GM19043 (cell line): ENCODE measurements around the gene PPP4R1.
"Not testable (repeated sequence)": the region's sequence is repeated elsewhere in the genome, so short reads cannot be mapped to it uniquely, and the experiment has no call there.

Source experiments
- ATAC-seq: cut with Tn5 transposase; IDR thresholded peaks from one replicate; pipeline ENCODE4 v1.9.1; 2021; ENCODE audit warnings: low read depth; ENCODE audit not compliant: unreplicated experiment

PPP4R1 gene, protein sequence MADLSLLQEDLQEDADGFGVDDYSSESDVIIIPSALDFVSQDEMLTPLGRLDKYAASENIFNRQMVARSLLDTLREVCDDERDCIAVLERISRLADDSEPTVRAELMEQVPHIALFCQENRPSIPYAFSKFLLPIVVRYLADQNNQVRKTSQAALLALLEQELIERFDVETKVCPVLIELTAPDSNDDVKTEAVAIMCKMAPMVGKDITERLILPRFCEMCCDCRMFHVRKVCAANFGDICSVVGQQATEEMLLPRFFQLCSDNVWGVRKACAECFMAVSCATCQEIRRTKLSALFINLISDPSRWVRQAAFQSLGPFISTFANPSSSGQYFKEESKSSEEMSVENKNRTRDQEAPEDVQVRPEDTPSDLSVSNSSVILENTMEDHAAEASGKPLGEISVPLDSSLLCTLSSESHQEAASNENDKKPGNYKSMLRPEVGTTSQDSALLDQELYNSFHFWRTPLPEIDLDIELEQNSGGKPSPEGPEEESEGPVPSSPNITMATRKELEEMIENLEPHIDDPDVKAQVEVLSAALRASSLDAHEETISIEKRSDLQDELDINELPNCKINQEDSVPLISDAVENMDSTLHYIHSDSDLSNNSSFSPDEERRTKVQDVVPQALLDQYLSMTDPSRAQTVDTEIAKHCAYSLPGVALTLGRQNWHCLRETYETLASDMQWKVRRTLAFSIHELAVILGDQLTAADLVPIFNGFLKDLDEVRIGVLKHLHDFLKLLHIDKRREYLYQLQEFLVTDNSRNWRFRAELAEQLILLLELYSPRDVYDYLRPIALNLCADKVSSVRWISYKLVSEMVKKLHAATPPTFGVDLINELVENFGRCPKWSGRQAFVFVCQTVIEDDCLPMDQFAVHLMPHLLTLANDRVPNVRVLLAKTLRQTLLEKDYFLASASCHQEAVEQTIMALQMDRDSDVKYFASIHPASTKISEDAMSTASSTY

DNA sequence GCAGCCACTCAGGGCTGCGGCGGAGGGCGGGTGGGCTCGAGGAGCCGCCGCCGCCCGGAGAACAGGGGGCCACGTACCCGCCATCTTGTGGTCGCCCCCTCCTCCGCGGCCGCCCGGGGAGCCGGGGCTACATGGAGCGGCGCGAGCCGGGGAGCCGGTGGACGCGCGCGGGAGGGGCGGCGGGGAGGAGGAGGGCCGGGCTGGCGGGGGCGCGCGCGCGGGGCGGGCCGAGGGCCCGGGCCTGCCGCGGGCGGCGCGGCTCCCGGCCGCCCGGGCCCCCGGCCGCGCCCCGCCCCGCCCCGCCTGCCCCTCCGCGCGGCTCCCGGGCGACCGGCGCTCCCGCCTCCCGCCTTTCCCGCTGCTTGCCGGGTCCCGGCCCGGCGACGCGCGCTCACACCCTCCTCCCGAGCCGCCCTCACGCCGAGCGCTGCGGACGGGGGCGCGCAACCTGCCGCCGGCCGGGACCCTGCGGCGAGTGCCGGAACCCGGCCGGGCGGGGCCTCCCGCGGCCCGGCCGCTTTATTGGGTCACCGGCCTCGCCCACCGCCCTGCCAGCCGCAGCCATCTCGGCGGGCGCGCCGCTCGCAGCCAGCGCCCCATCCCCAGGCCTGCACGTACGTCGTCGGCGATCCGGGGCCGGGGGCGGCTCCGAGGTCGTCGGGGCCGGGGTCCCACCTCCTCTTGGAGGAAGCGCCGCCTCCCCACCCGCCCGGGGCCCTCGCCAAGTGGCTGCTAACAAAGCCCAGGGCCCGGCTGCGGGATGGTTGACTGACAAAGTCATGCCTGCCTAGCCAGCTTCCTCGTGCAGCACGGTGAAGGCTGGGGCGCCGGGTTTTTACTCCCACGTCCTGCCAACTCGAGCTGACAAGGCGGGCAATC is at the start of gene PPP4R1:
PPP4R1 (minus strand) TSS at position 159 of the 879 bp plus-strand sequence; CDS start at position 84, 75 bp downstream.
- ATAC-seq, result peak; percentile 45

DNA sequence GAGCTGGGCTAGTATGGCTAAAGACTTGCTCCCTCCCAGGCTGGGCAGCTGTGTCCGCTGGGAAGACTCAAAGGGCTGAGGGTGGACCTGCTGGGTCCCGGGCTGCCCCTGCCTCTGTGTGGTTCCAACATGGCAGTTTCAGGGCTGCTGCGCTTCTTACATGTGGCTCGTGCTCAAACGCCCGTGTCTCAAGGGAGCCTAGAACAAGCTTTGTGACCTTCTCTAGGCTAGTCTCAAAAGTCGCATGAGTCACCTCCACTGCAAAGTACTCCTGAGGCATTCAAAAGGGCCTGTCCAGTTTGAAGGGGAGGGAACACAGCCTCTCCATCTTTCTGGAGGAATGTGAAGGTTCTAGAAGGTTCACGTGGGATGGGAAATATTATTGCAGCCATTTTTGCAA is 49.0 kb upstream of the PPP4R1 start:
- no peak for ATAC-seq

DNA sequence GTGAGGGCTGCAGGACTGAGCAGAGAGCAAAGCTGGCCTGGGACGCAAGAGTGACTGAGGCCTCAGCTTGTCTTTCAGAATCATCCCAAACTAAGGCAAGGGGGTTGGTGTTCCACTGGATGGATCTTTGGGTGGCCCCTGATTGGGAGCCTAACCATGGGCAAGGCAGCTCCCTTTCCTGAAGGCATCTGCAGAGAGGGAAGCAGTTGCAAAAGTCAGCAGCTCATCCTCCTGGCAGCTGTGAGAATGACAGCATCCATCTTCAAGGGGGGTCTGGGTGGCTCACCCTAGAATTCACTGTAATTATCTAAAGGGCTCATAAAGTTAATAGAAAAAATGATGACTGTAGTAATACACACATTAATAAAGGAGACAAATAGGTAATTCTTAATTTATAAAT is 47.2 kb upstream of the PPP4R1 start:
- no peak for ATAC-seq

DNA sequence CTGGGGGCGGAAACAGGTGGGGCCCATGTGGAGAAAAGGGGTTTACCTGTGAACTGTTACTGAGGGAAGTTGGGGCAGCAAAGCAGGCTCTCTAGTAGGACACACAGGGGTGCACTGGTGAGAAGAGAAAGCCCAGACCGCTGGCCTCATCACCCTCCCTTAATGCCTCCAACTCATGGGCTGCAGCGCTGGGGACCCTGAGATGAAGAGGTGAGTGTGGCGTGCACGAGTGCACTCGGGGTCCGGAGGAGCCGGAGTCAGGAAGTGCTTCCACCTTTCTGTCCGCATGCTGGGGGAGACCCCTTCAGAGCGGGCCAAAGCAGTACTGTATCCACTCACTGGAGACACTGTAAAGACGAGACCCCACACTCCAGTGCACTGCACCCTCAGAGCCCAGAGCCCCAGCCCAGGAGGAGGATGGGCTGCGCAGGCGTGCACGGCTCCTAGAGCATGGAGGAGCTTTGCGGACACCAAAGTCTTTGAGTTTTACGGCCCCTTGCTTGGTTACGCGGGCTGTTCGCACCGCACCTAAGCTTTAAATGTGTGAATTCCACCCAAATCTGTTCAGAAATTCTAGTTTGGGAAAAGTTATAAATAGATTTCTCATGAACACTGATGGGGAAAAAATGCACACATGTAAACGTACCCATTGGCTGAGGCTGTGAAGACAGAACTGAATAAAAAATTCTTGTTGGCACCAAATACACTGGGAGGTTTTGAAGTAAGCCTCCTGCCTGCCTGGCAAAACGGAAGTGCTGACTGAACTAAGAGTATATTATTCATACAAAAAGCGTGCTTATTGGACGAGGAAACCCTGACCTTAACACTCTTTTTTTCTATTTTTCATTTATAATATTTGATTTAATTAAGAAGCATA is 45.4 kb upstream of the PPP4R1 start:
- no peak for ATAC-seq

DNA sequence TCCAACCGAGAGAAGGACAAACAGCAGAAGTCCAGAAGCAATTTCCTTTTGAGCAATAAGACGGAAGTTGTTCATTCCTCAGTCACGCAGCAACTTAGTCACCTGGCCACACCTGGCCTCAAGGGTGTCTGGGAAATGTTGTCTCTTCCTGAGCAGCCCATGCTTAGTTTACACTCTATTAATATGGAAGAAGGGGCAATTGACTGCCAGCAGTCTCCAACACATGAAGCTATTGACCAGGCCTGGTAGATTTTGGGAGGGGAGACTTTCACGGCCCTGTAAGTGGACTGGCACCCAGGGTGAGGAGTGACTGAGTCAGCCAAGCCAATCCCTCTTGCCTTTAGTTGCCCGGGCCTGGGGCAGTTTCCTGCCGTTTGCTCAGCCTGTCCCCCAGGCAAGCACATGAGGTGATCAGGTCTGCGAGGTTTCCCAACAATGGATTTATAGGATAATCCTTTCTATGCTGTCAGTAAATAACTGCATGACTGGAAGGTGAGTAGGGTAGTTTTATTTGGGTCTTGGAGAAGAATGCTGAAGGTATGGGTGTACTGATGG is 43.8 kb upstream of the PPP4R1 start:
- ATAC-seq, result no peak

DNA sequence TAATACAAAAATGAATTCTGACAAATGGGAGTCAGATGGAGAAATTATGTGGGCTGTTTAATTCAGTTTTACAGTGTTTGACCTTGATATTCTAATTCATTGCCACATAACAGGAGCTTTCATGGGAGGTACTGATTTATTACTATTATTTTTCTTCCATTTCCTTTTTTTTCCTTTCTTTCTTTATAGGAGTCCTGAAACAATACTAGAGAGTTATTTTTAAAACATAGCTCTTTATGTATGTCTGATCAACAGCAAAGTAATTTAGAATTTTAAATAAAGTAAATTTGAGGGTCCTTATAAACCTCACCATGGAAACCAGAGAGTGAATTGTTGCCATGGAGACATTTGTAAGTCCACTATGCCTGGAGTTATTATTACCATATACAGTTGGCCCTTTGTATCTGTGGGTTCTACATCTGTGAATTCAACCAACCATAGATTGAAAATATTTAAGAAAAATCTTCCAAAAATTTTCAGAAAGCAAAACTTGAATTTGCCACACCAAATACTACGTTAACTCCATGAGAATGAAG is 40.9 kb upstream of the PPP4R1 start:
- ATAC-seq, result no peak

DNA sequence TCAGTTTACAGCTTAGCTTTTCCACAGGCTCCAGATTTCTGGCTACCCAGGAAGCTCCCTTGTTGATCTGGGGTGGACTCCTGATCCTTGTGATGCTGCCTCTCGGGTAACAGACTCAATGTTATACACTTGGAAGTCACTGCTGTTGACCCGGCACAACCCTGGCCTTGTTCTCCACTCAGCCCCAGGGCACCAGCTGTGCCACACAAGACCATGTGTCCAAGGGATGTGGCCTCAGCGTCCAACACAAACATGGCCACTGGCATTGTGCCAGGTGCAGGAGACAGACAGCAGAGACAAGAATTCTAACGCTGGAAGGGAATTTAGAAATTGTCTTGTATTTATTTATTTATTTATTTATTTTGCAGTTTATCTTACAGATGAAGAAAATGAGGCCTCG is 39.0 kb upstream of the PPP4R1 start:
- ATAC-seq, result no peak

DNA sequence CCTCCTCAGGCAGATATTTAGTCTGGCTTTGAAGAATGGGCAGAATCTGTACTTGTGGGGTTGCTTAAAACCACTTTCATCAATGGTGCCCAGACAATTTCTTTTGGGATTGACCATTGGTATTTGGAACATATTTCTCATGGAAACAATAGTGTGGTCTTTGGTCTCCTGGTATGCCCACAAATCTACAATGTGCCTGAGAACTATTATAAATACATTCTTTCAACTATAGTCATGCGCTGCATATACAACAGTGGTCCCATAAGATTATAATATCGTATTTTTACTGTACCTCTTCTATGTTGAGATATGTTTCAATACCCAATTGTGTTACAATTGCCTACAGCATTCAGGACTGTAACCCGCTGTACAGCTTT is 34.8 kb upstream of the PPP4R1 start:
- ATAC-seq, result no peak

DNA sequence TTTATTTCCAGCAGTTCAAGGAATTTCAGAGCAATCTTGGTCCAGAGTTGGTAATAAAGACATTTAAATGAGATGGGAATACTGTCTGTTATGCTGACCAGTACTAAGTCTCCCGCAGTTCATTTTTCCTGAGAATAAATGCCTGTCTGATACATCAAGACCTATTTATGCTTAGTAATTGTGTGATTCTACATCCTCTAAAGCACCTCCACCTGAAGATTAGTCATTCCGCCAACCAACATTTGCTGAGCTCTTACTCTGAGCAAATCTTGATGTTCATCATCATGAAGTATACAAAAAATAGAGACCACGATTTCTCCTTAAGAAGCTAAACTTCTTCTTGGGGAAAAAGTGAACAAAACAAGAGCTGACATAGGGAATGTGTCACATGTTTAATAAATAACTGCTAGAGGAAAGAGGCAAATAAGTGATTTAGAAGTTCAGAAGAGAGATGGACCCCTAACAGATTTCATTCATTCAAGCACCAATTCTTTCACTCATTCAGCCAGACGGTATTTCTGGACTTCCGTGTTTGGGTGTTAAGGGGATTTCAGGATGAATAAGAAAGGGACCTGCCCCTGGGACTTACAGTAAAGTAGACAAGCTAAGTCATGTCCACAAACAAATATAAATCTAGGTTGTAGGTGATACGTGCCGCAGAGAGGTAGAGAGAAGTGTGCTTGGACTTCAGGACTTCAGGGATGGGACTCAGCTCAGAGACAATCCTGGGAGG is 34.2 kb upstream of the PPP4R1 start:
- ATAC-seq, result no peak

DNA sequence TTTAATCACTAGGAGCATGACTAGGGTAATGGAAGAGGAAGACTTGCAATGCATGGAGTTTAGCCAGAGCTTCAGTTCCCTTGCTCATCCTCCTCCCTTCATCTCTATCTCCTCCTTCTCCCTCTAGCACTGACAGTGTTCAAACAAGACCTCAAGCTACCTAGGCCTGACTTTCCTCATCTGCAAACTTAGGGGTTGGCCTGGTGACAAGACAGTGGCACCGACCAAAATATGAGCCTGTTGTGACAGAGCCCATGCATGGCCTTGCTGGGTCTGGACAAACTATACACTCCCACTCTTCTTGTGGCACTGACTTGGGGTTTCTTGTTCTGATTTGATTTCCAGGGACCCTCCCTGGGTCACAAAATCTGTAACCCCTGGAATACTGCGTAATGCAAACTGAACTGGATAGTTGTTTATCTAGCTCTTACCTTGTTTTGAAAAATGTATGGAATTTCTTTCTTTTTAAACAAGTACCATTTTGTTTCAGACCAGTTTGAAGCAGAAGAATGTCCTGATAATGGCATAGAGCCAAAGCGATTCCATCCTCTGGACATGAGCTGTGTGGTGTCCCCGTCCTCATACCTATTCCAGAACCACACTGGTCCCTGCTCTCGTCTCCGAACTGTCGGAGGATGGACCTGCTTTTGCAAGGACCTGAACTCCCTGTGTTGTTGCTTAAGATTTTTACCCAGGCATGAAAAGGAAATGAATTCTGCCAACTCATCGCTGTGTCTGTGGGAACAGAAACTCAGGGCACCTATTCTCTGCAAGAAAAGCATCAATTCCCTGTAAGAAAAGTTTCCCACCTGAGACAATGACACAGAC is 33.4 kb upstream of the PPP4R1 start:
- ATAC-seq, result no peak

DNA sequence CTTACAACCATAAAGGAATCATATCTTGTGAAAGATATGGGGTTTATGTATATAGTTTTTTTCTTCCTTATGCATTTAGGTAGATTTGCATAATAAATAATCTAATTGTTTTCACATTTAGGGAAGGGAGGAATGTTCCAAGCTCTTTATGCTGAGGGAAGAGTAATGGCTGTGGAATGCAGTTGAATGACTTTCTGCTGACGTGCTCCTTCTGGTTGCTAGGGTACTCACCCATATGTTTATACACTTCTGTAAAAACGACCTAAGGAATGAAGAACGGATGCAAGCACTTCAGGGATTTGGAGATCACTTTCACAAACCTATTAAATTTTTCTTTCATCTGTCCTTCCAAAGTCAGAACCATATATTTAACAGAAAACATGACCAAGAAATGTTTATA is 29.2 kb upstream of the PPP4R1 start:
- no peak for ATAC-seq

DNA sequence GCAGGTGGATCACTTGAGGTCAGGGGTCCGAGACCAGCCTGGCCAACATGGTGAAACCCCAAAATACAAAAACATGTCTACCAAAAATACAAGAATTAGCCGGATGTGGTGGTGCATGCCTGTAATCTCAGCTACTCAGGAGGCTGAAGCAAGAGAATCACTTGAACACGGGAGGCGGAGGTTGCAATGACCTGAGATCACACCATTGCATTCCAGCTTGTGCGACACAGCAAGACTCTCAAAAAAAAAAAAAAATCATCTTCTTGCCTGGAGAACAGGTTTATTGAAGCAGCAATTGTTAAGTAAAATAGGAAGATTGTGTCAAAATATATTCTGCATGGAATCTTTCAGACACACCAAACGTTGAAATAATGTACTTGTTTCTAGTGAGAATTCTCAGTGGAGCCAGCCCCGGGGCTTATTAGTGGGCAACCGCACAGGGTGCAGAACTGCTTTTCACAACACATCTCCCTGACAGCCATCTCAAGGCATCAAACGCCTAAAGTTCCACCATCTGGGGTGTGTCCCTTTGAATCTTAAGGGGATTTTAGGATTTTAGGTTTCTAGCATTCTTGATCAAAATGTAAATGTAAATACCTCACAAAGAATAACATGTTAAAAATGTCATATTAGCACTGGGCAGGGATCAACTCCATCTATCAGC is 28.6 kb upstream of the PPP4R1 start:
- no peak for ATAC-seq

DNA sequence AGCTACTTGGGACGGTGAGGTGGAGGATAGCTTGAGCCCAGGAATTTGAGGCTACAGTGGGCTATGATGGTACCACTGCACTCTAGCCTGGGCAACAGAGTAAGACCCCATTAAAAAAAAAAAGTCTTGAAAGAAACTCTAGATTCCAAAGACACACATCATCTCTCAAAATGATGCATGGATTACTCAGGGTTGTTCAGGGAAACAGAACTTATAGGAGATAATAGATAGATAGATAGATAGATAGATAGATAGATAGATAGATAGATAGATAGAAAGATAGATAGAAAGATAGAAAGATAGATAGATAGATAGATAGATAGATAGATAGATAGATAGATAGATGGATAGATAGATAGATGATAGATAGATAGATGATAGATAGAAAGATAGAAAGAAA is 26.7 kb upstream of the PPP4R1 start:
- not testable (repeated sequence) for ATAC-seq

DNA sequence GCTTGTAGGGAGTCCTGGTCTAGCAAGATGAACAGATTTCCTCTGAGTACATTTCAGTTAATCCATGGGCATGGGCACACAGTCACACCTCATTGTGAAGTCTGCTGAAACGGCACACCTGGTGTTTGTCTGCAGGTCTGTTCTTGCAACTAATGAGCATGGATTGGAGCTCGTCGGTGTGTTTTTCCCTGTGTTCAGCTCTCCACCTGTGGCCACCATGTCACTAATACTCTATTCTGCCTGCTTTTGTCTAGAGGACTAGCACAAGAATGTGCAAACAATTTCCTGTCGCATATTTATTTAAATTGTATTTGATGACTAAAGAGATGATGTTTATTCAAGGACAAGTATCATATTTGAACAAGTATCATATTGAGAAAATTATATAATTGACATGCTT is 24.5 kb upstream of the PPP4R1 start:
- ATAC-seq, result no peak

DNA sequence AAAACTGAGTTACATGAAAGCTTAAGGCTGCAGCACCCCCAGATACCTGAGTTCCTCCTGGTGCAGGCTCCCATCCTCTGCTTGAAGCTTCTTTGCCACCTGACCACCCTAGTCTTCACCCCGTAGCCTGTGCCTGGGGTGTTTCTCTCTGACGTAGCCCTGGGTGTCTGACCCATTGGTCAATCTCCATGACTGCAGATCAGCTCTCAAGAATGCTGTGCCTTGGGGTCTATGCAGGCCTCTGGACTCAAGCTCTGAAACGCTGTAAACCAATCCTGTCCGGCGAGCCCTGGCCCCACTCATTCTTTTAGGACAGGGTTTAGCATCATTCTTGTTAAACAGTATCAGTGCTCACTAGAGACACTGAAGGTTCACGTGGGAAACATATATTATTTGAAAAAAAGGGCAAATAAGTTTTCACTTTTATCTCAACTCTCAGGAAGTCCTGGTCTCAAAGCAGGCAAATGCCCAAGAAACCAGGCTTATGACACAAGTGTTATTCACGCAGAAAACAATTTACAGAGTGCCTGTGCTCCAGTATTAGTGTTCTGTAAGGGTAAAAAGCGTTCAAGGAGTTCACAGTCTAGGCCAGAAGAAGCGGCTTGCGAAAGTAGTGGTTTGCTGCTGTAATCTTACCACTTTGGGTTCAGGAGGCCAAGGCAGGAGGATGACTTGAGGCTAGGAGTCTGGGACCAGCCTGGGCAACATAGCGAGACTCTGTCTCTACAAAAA is 22.8 kb upstream of the PPP4R1 start:
- no peak for ATAC-seq

DNA sequence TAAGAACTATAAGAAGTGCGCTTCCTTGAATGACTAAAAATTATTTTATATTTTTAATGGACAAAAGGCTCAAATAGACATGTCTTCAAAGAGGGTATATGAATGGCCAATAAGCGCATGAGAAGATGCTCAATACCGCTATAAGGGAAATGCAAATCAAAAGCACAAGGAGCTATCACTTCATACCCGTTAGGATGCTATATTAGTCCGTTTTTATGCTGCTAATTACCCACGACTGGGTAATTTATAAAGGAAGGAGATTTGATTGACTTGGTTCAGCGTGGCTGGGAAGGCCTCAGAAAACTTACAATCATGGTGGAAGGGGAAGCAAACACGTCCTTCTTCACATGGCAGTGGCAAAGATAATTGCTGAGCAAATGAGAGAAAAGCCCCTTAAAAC is 20.5 kb upstream of the PPP4R1 start:
- no peak for ATAC-seq
